GM10266 (cell line): ENCODE measurements around the gene WDR1.
"Not testable (repeated sequence)": the region's sequence is repeated elsewhere in the genome, so short reads cannot be mapped to it uniquely, and the experiment has no call there.

ENCODE experiments used
- DNase-seq: peaks from one replicate; pipeline ENCODE4 v3.0.0; 2012; ENCODE audit errors: extremely low spot score
- TF ChIP-seq, protein P1 (sequence below): IDR thresholded peaks from 2 replicates; pipeline ENCODE4 v1.5.1; 2012; ENCODE audit warnings: mild to moderate bottlenecking, low read depth; ENCODE audit not compliant: control insufficient read depth, insufficient read depth; ENCODE audit errors: missing control alignments

WDR1 gene

GRCh38 chr4:10134141-10134540 lies 17.5 kb upstream of the WDR1 start:
- DNase-seq, result no peak
- TF ChIP-seq, protein P1, sequence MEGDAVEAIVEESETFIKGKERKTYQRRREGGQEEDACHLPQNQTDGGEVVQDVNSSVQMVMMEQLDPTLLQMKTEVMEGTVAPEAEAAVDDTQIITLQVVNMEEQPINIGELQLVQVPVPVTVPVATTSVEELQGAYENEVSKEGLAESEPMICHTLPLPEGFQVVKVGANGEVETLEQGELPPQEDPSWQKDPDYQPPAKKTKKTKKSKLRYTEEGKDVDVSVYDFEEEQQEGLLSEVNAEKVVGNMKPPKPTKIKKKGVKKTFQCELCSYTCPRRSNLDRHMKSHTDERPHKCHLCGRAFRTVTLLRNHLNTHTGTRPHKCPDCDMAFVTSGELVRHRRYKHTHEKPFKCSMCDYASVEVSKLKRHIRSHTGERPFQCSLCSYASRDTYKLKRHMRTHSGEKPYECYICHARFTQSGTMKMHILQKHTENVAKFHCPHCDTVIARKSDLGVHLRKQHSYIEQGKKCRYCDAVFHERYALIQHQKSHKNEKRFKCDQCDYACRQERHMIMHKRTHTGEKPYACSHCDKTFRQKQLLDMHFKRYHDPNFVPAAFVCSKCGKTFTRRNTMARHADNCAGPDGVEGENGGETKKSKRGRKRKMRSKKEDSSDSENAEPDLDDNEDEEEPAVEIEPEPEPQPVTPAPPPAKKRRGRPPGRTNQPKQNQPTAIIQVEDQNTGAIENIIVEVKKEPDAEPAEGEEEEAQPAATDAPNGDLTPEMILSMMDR, result no peak

DNA sequence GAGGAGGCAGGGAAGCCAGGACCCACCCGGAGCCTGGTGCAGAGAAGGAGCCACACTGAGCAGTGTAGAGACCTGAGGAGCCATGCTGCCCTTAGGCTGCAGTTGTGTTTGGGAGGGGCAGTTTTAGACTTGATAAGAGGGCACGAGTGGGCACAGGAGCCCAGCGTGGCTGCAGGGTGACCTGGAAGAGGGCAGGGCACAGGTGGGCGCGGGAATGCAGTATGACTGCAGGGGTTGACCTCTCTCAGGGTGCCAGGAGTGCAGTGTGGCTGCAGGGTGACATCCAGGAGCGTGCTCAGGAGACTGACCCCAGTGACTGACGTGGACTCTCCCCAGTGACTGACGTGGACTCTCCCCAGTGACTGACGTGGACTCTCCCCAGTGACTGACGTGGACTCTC lies 14.6 kb upstream of the WDR1 start:
- TF ChIP-seq, protein P1, result no peak
- no peak for DNase-seq

GRCh38 chr4:10130178-10130888 lies 13.7 kb upstream of the WDR1 start:
- TF ChIP-seq, protein P1, result no peak
- no peak for DNase-seq

GRCh38 chr4:10129196-10130177 lies 12.9 kb upstream of the WDR1 start:
- no peak for DNase-seq
- TF ChIP-seq, protein P1, result no peak

DNA sequence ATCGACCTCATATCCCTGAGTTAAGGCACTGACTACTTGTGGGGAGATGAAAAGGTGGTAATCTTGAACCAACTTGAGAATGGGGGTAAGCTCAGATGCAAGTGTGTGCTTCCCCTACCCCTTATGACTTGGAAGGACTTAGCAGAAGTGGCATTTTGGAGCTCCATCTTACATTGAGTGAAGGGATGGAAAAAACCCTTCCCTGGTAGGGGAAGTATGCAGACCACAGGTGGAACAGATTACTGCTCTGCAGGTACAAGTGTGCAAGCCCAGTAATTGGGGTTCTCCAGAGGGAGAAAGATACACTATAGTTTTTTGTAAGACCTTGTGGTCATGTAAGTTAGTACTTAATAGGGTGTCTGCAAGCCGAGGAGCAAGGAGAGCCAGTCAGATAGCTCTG lies 12.2 kb upstream of the WDR1 start:
- TF ChIP-seq, protein P1, result no peak
- DNase-seq, result no peak

DNA sequence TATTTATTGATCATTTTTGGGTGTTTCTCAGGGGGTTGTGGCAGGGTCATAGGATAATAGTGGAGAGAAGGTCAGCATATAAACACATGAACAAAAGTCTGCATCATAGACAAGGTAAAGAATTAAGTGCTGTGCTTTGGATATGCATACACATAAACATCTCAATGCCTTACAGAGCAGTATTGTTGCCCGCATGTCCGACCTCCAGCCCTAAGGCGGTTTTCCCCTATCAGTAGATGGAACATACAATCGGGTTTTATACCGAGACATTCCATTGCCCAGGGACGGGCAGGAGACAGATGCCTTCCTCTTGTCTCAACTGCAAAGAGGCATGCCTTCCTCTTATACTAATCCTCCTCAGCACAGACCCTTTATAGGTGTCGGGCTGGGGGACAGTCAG lies 10.9 kb upstream of the WDR1 start:
- not testable (repeated sequence) for DNase-seq

- TF ChIP-seq, protein P1, result no peak
These were observed 7.8 kb upstream of the WDR1 start for GRCh38 chr4:10124167-10124930.

More at GRCh38 chr4:10124167-10124930, 7.8 kb upstream of the WDR1 start:
- DNase-seq, result no peak
